GM21529 (cell line): Measurements from ENCODE around the gene DAND5.
A peak's percentile ranks its signal among the peaks of the same experiment; 100 is the strongest.

Experiments
- ATAC-seq: cut with Tn5 transposase; IDR thresholded peaks from one replicate; pipeline ENCODE4 v1.9.1; 2021; ENCODE audit not compliant: unreplicated experiment

The DAND5 gene

DNA sequence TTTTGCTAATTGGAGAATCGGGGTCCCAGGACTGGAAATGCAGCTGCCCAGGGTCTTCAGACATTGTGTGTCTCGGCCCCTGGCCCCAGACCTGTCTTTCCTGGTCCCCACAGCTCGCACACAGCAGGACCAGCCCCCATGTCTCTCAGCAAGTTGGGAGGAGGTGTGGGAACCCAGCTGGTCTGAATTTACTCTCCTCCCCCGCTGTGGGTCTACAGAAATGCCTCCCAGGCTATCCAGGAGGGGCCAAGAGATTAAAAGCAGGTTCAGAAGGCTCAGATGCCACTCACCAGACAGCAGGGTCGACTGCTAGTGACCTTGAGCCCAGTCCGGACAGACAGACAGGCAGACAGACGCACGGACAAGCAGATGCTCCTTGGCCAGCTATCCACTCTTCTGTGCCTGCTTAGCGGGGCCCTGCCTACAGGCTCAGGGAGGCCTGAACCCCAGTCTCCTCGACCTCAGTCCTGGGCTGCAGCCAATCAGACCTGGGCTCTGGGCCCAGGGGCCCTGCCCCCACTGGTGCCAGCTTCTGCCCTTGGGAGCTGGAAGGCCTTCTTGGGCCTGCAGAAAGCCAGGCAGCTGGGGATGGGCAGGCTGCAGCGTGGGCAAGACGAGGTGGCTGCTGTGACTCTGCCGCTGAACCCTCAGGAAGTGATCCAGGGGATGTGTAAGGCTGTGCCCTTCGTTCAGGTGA is at the start of gene DAND5:
Gene DAND5 (plus strand): TSS at position 285 of the 697 bp plus-strand sequence. CDS start 85 bp downstream, at position 370.
- no peak for ATAC-seq

GRCh38 chr19:12921047-12921446 is 48.3 kb upstream of the DAND5 start:
- no peak for ATAC-seq

DNA sequence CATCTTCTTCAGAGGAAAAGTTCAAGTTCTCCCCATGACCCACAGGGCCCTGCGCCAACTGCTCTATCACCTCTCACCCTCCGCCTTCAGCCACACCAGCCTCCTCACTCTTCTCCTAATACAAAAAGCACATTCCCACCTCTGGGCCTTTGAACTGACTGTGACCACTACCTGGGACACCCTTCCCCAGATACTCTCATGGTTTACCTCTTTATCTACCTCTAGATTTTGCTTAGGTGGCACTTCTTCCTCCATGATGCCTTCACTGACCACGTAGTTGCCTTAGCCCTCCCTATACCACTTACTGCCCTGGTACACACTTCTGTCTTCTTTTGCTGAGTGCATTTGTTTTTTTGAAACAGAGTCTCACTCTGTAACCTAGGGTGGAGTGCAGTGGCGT is 46.4 kb upstream of the DAND5 start:
- ATAC-seq, result no peak

- no peak for ATAC-seq
Measured at GRCh38 chr19:12924621-12925310, 44.6 kb upstream of the DAND5 start.

GRCh38 chr19:12930002-12930645 is 39.3 kb upstream of the DAND5 start:
- no peak for ATAC-seq

- ATAC-seq, result no peak
Measured at GRCh38 chr19:12932392-12933286, 36.7 kb upstream of the DAND5 start.

- ATAC-seq, result peak; percentile 42
Measured at GRCh38 chr19:12933287-12934072, 35.9 kb upstream of the DAND5 start, which contains the start of gene FARSA. Gene FARSA, minus strand, starts transcription at chr19:12933711. Its CDS starts 15 bp downstream, at chr19:12933696.

DNA sequence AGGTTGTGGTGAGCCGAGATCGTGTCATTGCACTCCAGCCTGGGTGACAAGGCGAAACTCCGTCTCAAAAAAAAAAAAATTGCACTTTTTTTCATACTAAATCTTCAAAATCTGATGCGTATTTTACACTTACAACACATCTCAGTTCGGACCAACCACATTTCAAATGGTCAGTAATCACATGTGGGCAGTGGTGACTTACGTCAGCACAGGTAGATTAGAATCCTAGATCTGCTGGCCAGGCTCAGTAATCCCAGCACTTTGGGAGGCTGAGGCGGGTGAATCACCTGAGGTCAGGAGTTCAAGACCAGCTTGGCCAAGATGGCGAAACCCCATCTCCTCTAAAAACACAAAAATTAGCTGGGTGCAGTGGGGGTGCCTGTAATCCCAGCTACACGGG is 34.3 kb upstream of the DAND5 start:
- no peak for ATAC-seq

DNA sequence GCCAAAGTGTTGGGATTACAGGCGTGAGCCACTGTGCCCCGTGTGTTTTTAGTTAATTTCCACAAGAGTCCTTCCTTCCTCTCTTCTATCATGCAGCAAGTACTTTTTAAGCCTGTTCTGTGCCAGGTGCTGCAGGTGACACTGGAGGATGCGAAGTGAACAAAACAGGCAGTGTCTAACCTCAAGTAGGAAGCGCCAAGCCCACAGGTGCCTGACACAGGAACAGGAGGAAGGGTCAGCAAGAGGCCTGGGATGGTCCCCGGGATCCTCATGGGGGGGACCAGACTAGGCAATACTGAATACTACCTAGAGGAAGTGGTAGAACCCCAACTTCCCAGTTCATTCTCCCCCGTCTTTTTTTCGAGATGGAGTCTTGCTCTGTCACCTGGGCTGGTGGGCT is 32.8 kb upstream of the DAND5 start:
- no peak for ATAC-seq

GRCh38 chr19:12937093-12937926 is 32.1 kb upstream of the DAND5 start:
- no peak for ATAC-seq

DNA sequence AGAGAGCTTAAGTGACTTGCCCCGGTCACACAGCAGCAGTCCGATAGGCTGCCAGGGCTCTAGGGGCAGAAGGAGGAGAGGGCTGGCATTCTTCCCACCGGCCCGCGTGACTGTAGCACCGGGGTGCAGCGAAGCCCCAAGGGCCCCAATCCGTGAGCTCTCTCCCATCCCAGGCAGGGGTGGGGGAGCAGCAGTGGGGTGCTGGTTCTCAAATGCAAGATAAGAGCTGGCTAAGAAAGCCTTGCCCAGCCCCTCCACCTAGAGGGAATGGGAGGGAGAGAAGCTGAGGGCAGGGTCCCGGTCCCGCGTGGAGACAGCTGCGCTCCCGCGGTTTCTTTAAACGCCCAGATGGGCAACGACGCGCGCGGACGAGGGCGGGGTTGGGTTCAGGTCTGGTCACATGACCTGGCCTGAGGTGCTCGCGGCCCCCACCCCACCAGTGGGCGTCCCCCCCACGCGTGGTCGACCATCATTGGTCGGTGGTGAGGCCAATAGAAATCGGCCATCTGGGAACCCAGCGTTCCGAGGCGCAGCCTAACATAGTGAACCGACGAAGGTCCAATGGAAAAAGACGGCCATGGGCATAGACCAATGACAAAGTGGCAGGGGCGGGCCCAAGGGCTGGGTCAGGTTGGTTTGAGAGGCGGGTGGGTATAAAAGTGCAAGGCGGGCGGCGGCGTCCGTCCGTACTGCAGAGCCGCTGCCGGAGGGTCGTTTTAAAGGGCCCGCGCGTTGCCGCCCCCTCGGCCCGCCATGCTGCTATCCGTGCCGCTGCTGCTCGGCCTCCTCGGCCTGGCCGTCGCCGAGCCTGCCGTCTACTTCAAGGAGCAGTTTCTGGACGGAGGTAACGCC is 31.2 kb upstream of the DAND5 start, which contains the start of gene CALR:
Gene CALR (plus strand): TSS at position 683 of the 852 bp plus-strand sequence. CDS start 71 bp downstream, at position 754.
- ATAC-seq, result peak; percentile 81

GRCh38 chr19:12938779-12939601 is 30.4 kb upstream of the DAND5 start:
- ATAC-seq, result peak; percentile 5

DNA sequence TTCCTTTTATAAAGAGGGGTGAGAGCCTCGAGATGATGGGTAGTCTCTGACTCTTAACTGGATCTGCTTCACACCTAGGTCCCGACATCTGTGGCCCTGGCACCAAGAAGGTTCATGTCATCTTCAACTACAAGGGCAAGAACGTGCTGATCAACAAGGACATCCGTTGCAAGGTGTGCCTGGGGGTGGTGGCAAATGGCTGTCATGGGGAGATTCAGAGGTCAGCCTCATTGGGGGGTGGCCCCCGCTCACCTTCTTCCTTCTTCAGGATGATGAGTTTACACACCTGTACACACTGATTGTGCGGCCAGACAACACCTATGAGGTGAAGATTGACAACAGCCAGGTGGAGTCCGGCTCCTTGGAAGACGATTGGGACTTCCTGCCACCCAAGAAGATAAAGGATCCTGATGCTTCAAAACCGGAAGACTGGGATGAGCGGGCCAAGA is 29.4 kb upstream of the DAND5 start:
- ATAC-seq, result no peak

GRCh38 chr19:12940897-12941296 is 28.5 kb upstream of the DAND5 start:
- no peak for ATAC-seq

- ATAC-seq, result no peak
Measured at GRCh38 chr19:12943437-12944044, 25.8 kb upstream of the DAND5 start.

DNA sequence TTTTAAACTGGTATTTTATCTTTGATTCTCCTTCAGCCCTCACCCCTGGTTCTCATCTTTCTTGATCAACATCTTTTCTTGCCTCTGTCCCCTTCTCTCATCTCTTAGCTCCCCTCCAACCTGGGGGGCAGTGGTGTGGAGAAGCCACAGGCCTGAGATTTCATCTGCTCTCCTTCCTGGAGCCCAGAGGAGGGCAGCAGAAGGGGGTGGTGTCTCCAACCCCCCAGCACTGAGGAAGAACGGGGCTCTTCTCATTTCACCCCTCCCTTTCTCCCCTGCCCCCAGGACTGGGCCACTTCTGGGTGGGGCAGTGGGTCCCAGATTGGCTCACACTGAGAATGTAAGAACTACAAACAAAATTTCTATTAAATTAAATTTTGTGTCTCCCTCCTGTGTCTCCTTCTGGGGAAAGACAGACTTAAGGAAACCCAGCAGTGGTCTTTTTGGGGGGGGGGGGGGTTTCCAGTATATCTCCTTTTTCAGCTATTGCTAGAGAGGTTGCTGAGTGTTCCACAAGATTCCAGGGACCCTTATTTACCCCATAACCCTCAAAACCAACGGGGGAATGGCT is 25.2 kb upstream of the DAND5 start:
- no peak for ATAC-seq
